ENCODE data around the gene LACRT.

DNA sequence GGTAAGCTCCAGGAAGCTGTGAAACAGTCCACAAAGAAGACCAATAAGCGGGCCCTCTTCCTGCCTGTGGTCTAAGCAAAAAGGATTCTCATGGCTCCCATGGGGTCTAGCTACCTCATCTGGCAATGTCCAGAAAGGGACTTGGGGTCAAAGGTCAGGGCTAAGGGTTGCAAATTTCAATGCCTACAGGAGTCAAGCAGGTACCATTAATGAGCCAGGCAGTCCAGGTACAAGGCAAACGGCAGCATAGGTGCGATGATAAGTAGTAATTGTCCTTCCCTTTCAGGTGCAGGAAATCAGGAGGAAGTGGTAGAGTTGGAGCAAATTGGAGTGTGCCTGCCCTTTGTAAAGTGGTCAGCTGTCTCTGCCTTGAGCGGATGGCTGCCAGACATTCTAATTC is 6.4 kb upstream of the LACRT start:
- TF ChIP-seq, protein P1, sequence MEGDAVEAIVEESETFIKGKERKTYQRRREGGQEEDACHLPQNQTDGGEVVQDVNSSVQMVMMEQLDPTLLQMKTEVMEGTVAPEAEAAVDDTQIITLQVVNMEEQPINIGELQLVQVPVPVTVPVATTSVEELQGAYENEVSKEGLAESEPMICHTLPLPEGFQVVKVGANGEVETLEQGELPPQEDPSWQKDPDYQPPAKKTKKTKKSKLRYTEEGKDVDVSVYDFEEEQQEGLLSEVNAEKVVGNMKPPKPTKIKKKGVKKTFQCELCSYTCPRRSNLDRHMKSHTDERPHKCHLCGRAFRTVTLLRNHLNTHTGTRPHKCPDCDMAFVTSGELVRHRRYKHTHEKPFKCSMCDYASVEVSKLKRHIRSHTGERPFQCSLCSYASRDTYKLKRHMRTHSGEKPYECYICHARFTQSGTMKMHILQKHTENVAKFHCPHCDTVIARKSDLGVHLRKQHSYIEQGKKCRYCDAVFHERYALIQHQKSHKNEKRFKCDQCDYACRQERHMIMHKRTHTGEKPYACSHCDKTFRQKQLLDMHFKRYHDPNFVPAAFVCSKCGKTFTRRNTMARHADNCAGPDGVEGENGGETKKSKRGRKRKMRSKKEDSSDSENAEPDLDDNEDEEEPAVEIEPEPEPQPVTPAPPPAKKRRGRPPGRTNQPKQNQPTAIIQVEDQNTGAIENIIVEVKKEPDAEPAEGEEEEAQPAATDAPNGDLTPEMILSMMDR (IDR thresholded peaks at IDR 0.05): no peak
- TF ChIP-seq EZH2 (IDR thresholded peaks at IDR 0.05): no peak
